ENCODE data around the gene KCNQ2.

The KCNQ2 gene

DNA sequence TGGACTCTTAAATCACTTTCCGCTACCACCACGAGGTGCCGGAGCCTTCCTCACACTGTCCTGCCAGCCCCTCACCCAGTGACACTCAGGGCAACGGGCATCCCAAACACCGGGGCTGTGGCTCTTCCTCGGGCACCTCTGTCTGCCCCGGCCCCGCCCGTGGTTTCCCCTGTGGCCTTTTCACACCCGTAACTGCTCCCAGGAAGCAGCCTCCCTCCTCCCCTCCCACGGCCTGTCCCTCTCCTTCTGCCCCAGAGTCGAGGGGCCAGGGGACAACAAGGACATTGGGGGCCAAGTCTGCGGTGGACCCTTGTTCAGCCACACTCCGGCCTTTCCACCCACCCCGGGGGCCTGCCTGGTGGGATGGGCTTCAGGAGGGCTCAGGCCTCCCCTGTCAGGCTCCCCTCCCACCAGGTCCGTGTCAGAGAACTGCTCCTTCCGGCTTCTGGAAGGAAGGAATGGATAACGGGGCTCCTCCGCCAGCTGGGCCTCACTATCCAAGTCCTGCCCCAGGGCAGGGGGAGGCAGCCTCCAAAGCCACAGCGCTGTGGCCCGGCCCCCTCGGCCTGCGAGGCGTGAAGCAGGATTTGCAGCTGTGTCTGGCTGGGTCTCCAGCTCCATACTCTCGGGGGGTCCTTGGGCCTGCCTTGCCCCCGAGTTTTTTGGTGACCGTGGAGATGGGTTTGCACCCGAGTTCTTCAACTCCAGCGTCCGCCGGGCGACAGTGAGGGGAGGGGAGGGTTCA is 56.6 kb downstream of the KCNQ2 start:
- peaks cover 6% of the 10 kb centered on the region for H3K27me3 ChIP-seq (ENCODE audit: control insufficient read depth, insufficient read depth, low read length)
- H3K9ac ChIP-seq (ENCODE audit: low read length) = no peak overlapping the region

DNA sequence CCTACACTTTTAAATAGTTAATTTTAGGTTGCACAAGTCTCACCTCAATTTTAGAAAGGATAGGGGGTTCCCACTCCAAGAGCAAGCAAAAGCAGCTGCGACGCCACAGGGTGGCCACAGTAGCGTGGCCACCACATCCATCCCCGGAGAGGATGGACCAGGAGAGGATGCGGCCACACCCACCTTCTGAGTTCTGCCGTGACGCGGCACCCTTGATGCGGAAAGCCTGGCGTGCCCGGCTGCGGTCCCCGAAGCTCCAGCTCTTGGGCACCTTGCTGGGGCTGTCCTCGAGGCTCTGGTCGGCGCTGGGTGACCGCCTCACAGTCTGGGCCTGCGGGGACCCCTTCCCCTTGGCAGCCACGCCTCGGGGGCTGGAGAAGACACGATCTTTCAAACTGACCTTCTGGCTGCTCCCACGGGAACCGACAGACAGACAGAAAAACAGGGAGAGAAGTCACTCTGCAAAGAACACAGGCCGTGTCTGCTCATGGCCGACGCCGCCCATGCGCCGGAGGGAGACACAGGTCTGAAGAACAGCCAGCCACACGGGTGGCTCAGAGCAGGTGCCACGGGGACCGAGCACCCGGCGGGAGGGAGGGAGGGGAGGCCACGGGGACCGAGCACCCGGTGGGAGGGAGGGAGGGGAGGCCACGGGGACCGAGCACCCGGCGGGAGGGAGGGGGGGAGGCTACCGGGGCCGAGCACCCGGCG is 57.6 kb downstream of the KCNQ2 start:
- H3K36me3 ChIP-seq (ENCODE audit: control insufficient read depth, insufficient read depth, low read length) = no peaks in the 10 kb centered on the region
- no peak overlapping the region for H3K27ac ChIP-seq (ENCODE audit: low read depth, low read length)
- no peak overlapping the region for H3K9ac ChIP-seq (ENCODE audit: low read length)
- H3K27me3 ChIP-seq (ENCODE audit: control insufficient read depth, insufficient read depth, low read length) = peaks cover 6% of the 10 kb centered on the region
- H3K4me3 ChIP-seq (ENCODE audit: low read length) = no peak overlapping the region
- H3K4me1 ChIP-seq (ENCODE audit: control insufficient read depth, insufficient read depth, low read length) = no peaks in the 10 kb centered on the region

More for the DNA sequence above, 56.6 kb downstream of the KCNQ2 start:
- Histone ChIP-seq H3K4me3 (ENCODE audit: low read length) (no peak overlapping the region), H3K27ac (ENCODE audit: low read depth, low read length) (no peak overlapping the region), H3K36me3 (ENCODE audit: control insufficient read depth, insufficient read depth, low read length) (no peaks in the 10 kb centered on the region), H3K4me1 (ENCODE audit: control insufficient read depth, insufficient read depth, low read length) (no peaks in the 10 kb centered on the region)

DNA sequence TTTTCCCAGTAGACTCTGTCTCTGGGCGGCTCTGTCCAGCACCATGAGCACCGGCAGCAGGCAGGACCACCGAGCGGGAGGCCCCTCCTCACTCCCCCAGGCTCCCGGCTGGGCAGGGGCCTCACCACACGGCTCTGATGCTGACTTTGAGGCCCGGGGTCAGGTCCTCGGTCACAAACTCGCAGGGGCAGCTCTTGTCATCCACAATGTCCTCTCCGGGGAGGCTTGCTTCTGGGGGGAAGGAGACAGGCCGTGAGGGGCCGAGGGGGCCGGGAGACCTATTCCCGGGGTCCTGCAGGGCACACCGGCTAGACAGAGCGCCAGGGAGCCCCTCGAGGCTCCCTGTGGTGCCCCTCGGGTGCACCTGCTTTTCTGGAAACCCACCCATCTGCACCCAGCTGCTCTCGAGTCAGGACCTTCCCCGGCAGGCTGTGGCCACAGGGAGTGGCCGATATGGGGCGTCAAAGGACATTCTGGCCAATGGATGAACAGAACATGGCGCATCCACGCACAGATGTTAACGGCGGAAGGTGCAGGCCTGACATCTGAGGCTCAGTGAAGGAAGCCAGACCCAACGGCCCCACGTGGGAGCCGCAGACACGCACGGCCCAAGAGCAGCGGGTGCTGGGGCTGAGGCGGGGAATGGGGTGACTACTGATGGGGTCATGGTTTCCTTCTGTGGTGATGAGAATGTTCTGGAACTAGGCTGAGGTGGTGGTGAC is 58.3 kb downstream of the KCNQ2 start:
- H3K27me3 ChIP-seq (ENCODE audit: control insufficient read depth, insufficient read depth, low read length) = peaks cover 6% of the 10 kb centered on the region

DNA sequence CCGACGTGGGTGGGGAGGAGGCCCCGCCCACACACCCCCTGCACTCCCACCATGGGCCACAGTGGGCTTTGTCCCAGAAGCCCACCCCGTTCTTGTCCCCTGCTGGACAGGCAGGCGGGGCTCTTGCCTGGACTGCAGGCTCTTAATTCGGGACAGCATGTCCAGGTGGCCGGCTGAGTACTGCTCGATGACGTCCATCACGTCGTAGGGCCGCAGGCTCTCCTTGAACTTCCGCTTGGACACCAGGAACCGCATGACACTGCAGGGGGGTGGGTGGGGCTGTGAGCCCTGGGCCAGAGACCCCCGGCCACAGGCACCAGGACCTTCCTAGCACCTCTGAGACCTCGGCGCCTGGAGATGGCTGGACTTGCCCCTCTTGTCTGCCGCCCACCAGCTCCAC is 59.1 kb downstream of the KCNQ2 start:
- Histone ChIP-seq H3K36me3 (ENCODE audit: control insufficient read depth, insufficient read depth, low read length) (no peaks in the 10 kb centered on the region), H3K4me3 (ENCODE audit: low read length) (no peak overlapping the region), H3K27ac (ENCODE audit: low read depth, low read length) (no peak overlapping the region), H3K4me1 (ENCODE audit: control insufficient read depth, insufficient read depth, low read length) (no peaks in the 10 kb centered on the region), H3K27me3 (ENCODE audit: control insufficient read depth, insufficient read depth, low read length) (peaks cover 6% of the 10 kb centered on the region), H3K9ac (ENCODE audit: low read length) (no peak overlapping the region)

More for the DNA sequence above, 58.3 kb downstream of the KCNQ2 start:
- H3K4me3 ChIP-seq (ENCODE audit: low read length) = no peak overlapping the region
- no peak overlapping the region for H3K9ac ChIP-seq (ENCODE audit: low read length)
- no peaks in the 10 kb centered on the region for H3K36me3 ChIP-seq (ENCODE audit: control insufficient read depth, insufficient read depth, low read length)
- H3K27ac ChIP-seq (ENCODE audit: low read depth, low read length) = no peak overlapping the region
- H3K4me1 ChIP-seq (ENCODE audit: control insufficient read depth, insufficient read depth, low read length) = no peaks in the 10 kb centered on the region

DNA sequence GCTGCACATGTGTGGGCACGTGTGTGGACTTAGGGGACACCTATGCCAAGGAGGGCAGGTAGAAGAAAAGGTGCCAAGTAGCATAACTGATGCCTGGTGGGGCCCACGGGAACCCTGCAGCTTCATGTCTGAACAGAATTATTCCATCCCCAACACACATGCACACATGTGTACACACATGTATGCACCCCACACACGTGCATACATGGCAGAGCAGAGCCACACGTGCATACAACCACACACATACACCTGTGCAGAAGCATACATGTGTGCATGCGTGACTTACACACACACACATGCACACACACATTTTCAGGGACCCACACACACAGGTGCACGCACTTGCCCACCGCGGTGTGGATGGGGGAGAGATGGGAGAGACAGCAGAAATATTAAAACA is 59.6 kb downstream of the KCNQ2 start:
- Histone ChIP-seq H3K27ac (ENCODE audit: low read depth, low read length) (no peak overlapping the region), H3K9ac (ENCODE audit: low read length) (no peak overlapping the region), H3K4me1 (ENCODE audit: control insufficient read depth, insufficient read depth, low read length) (no peaks in the 10 kb centered on the region), H3K4me3 (ENCODE audit: low read length) (no peak overlapping the region), H3K36me3 (ENCODE audit: control insufficient read depth, insufficient read depth, low read length) (no peaks in the 10 kb centered on the region), H3K27me3 (ENCODE audit: control insufficient read depth, insufficient read depth, low read length) (peaks cover 6% of the 10 kb centered on the region)

DNA sequence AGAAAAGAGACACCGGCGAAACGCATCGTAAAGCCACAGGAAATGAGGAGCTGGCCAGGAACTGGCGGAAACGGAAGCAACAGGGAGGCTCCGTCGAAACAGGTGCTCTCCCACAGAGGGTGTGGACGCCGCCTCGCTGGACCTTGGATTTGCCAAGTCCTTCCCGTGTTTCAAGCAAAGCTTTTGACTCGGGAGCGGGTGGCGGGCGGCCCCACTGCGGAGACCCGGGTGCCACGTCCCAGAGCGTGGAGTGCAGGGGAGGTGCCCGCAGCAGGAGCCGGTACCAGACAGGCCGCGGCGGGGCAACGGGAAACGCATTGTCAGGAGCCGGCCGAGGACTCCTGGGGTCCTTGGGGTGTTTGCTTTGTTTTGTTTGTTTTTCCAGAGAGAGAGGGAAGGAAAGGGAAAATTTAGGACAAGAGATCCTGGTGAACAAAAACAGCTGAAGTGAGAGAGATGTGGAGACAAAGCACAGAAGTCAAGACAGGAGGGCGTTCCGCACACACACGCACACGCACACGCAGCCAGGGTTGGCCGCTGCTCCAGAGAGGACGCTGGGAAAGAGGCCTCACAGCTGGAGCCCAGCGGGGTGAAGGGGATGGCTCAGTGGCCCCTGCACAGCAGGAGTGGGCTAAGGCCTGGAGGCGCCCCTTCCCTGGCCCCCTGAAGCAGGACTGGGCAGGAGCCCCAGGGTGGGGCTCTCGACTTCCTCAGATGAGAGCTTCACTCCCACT is 60.4 kb downstream of the KCNQ2 start:
- H3K4me3 ChIP-seq (ENCODE audit: low read length) = no peak overlapping the region
- no peak overlapping the region for H3K9ac ChIP-seq (ENCODE audit: low read length)
- H3K4me1 ChIP-seq (ENCODE audit: control insufficient read depth, insufficient read depth, low read length) = no peaks in the 10 kb centered on the region
- no peaks in the 10 kb centered on the region for H3K36me3 ChIP-seq (ENCODE audit: control insufficient read depth, insufficient read depth, low read length)
- H3K27me3 ChIP-seq (ENCODE audit: control insufficient read depth, insufficient read depth, low read length) = peaks cover 6% of the 10 kb centered on the region
- no peak overlapping the region for H3K27ac ChIP-seq (ENCODE audit: low read depth, low read length)

DNA sequence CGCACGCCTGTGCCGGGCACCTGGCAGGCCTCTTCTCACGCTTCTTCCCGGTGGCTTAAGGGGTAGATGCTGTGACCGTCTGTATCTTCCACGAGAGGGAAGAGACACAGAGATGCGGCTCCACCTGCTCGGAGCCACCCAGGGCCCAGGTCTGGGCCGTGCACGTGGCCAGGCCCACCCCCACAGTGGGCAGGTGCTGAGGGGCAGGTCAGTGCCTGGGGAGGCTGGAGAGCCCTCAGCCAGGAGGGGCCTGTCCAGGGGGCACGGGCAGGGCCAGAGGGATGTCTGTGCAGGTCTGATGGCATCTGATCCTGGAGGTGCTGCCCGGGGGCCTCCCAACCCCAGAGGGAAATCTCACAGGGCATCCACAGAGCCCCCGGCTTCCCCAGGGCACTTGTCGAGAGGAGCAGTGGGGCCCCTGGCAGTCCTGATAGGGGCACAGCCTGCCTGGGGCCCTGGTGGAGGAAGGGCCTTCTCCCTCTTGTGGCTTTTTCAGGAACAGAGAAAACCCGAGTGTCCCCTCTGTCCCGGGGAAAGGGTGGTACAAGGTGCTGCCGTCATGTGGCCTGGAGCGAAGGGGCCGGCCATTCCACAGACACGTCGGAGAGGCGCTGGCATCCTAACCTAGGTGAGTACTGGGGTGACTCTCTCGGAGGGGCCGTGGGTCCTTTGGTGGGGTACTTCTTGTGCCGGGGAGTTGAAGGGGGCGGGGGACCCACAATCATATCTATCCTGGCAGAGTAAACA is 61.1 kb downstream of the KCNQ2 start:
- Histone ChIP-seq H3K4me1 (ENCODE audit: control insufficient read depth, insufficient read depth, low read length) (no peaks in the 10 kb centered on the region), H3K36me3 (ENCODE audit: control insufficient read depth, insufficient read depth, low read length) (no peaks in the 10 kb centered on the region), H3K27ac (ENCODE audit: low read depth, low read length) (no peak overlapping the region), H3K27me3 (ENCODE audit: control insufficient read depth, insufficient read depth, low read length) (peaks cover 6% of the 10 kb centered on the region), H3K9ac (ENCODE audit: low read length) (no peak overlapping the region), H3K4me3 (ENCODE audit: low read length) (no peak overlapping the region)

DNA sequence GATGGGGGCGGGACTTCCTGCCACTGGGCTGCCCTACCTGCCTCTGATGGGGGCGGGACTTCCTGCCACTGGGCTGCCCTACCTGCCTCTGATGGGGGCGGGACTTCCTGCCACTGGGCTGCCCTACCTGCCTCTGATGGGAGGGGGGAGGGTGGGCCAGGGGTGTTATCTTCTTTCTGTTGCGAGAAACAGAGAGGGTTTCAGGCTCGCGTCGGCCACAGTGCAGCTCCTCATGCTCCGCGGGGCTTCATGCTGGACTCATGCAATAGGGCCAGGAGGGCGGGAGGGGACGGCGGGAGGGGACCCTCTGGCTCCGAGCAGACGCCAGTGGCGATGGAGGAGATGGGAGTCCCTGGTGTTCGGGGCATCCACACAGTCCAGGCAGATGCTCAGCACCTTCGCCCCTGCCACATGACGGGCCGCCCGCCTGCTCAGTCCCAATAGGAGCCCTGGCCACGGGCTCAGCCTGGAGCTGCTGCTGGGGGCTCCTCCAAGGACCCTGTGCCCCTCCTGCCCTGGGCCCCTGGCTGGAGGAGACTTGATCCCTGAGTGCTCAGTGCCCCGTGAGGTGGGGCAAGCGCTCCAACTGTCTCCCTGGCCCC is 62.5 kb downstream of the KCNQ2 start:
- H3K36me3 ChIP-seq (ENCODE audit: control insufficient read depth, insufficient read depth, low read length) = no peaks in the 10 kb centered on the region
- no peak overlapping the region for H3K9ac ChIP-seq (ENCODE audit: low read length)
- no peak overlapping the region for H3K27ac ChIP-seq (ENCODE audit: low read depth, low read length)
- H3K27me3 ChIP-seq (ENCODE audit: control insufficient read depth, insufficient read depth, low read length) = peaks cover 3% of the 10 kb centered on the region
- H3K4me1 ChIP-seq (ENCODE audit: control insufficient read depth, insufficient read depth, low read length) = no peaks in the 10 kb centered on the region
- H3K4me3 ChIP-seq (ENCODE audit: low read length) = no peak overlapping the region

DNA sequence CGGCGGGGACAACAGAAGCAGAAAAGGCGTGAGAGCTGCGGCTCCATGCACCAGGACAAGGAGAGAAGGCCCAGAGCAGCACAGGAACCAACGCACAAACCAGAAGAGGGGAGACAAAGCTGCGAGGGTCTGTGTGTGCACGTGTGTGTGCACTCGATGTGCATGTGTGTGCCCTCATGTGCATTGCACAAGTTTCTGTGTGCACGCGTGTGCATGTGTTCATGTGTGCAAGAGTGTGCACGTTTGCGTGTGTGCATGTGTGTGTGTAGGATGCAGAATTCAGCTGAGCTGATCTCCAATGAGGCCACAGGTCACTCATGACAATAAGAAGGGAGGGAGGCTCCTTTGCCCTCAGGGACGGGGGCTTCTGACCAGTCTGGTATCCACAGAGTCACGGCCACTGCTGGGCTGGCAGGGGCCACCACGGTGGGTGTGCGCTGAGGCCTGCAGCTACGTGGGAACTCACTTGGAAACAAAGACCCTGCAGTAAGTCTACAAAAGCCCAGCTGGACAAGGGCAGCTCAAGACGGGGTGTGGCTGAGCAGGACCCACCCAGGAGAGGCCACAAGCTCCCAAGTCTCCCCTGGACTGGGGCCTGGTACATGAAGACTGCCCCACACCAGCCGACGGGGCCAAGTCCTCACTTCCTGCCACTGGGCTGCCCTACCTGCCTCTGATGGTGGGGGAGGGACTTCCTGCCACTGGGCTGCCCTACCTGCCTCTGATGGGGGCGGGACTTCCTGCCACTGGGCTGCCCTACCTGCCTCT is 63.2 kb downstream of the KCNQ2 start:
- peaks cover 3% of the 10 kb centered on the region for H3K27me3 ChIP-seq (ENCODE audit: control insufficient read depth, insufficient read depth, low read length)
- H3K27ac ChIP-seq (ENCODE audit: low read depth, low read length) = no peak overlapping the region
- no peak overlapping the region for H3K9ac ChIP-seq (ENCODE audit: low read length)
- no peaks in the 10 kb centered on the region for H3K36me3 ChIP-seq (ENCODE audit: control insufficient read depth, insufficient read depth, low read length)
- H3K4me3 ChIP-seq (ENCODE audit: low read length) = no peak overlapping the region
- no peaks in the 10 kb centered on the region for H3K4me1 ChIP-seq (ENCODE audit: control insufficient read depth, insufficient read depth, low read length)

DNA sequence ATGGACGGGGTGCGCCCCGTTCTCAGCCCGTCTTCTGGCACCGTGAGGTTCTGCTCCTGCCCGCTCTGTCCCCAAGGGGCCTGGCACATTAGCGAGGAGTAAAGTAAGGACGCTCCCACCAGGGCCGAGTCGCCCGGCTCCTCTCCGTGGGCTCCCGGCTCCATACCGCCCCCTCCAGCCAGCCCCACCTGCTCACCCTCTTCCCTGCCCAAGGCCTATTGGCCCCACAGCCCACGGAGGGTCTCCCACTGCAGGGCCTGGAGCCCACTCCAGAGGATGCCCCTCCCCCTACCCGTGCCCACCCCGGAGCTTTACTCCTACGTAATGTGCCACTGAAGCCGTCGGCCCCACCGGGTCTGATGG is 63.8 kb downstream of the KCNQ2 start:
- no peak overlapping the region for H3K4me3 ChIP-seq (ENCODE audit: low read length)
- no peak overlapping the region for H3K9ac ChIP-seq (ENCODE audit: low read length)
- H3K36me3 ChIP-seq (ENCODE audit: control insufficient read depth, insufficient read depth, low read length) = no peaks in the 10 kb centered on the region
- peaks cover 5% of the 10 kb centered on the region for H3K27me3 ChIP-seq (ENCODE audit: control insufficient read depth, insufficient read depth, low read length)
- H3K4me1 ChIP-seq (ENCODE audit: control insufficient read depth, insufficient read depth, low read length) = no peaks in the 10 kb centered on the region
- no peak overlapping the region for H3K27ac ChIP-seq (ENCODE audit: low read depth, low read length)
